Endodermal cell (in vitro differentiated cells): ENCODE results near the gene SERTAD2. TPM values are rescaled to one million over a fixed set of nuclear protein-coding genes. Genes with fewer than 3 reads are reported as not detected.

Experiments
- DNase-seq: peaks from one replicate; pipeline ENCODE4 v3.0.0-alpha.2; 2017
- H3K27ac ChIP-seq: 2 replicates; pipeline ENCODE4 v1.5.1; 2013; ENCODE audit warnings: mild to moderate bottlenecking, low read depth, low read length, moderate library complexity
- H3K27me3 ChIP-seq: 2 replicates; pipeline ENCODE4 v1.6.1; 2013; ENCODE audit warnings: mild to moderate bottlenecking, low read length, moderate library complexity; ENCODE audit not compliant: insufficient read depth, control insufficient read depth, poor library complexity, severe bottlenecking
- H3K36me3 ChIP-seq: 2 replicates; pipeline ENCODE4 v1.7.0; 2013; ENCODE audit warnings: mild to moderate bottlenecking, low read length, moderate library complexity; ENCODE audit not compliant: control insufficient read depth, insufficient read depth
- H3K4me1 ChIP-seq: one replicate; pipeline ENCODE4 v1.7.0; 2013; ENCODE audit warnings: low read length; ENCODE audit not compliant: control insufficient read depth, insufficient read depth
- H3K4me3 ChIP-seq: 2 replicates; pipeline ENCODE4 v1.5.1; 2013; ENCODE audit warnings: mild to moderate bottlenecking, low read length, moderate library complexity
- H3K9ac ChIP-seq: 2 replicates; pipeline ENCODE4 v1.6.1; 2013; ENCODE audit warnings: mild to moderate bottlenecking, low read length, moderate library complexity; ENCODE audit not compliant: poor library complexity, severe bottlenecking; ENCODE audit errors: extremely low read depth
- H3K9me3 ChIP-seq: 2 replicates; pipeline ENCODE4 v1.6.1; 2013; ENCODE audit warnings: mild to moderate bottlenecking, low read length, moderate library complexity; ENCODE audit not compliant: control insufficient read depth
- H3K27ac Mint-ChIP-seq: 2 replicates; pipeline ENCODE4 v1.8.0; 2020; ENCODE audit warnings: mixed read lengths
- H3K27me3 Mint-ChIP-seq: 2 replicates; pipeline ENCODE4 v1.8.0; 2021; ENCODE audit warnings: mild to moderate bottlenecking, mixed read lengths; ENCODE audit not compliant: insufficient read depth
- H3K36me3 Mint-ChIP-seq: 2 replicates; pipeline ENCODE4 v1.8.0; 2020; ENCODE audit warnings: low read depth, mixed read lengths
- H3K4me1 Mint-ChIP-seq: 2 replicates; pipeline ENCODE4 v1.8.0; 2020; ENCODE audit warnings: mixed read lengths
- H3K4me3 Mint-ChIP-seq: 2 replicates; pipeline ENCODE4 v1.8.0; 2020; ENCODE audit warnings: mild to moderate bottlenecking, moderate library complexity, mixed read lengths
- H3K9me3 Mint-ChIP-seq: 2 replicates; pipeline ENCODE4 v1.8.0; 2020; ENCODE audit warnings: mild to moderate bottlenecking, mixed read lengths
- CTCF ChIP-seq: fragments of 200-600 bp; sonication (generic); conservative IDR thresholded peaks from 2 replicates; pipeline ENCODE4 v1.5.0; 2021; ENCODE audit warnings: antibody characterized with exemption, mild to moderate bottlenecking
- WGBS, 2 experiments: methylation state at CpG; one replicate each; pipeline versions ENCODE4 v1.1.5 to v1.1.7; 2013; ENCODE audit warnings: missing lambda C conversion rate in 2 of 2, mixed read lengths in 1 of 2; ENCODE audit not compliant: insufficient coverage in 1 of 2, insufficient read length in 1 of 2; 5-methylcytosine and 5-hydroxymethylcytosine counted together
- total RNA-seq, 2 donors: library from RNA; stranded (reverse); fragmentation: NEBNext Ultra II Directional in 1 of 2; extraction: Animal tissue kit (Norgen Biotek cat#: 25700) in 1 of 2; gene quantifications; 2 replicates in 1 of 2; 3 replicates in 1 of 2; pipeline ENCODE4 v1.2.1, GENCODE V29; 2021

The SERTAD2 gene
- total RNA-seq, 2 donors from 2014 or later, result 17.1 to 20.3 TPM

DNA sequence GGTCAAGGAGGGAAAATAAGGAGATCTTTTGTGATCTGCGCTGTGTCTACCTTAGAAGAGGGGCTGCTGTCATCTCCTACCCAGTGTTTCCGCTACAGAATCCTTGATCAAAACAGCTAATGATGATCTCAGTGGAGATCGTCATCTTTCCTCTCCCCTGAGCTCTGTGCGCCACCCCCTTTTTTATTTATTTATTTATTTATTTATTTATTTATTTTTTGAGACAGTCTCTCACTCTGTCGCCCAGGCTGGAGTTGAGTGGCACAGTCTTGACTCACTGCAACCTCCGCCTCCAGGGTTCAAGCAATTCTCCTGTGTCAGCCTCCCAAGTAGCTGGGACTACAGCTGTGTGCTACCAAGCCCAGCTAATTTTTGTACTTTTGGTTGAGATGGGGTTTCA is 55.5 kb downstream of the SERTAD2 start:
- Histone ChIP-seq H3K4me3 (no peak overlapping the region), H3K27ac (no peak overlapping the region), H3K36me3 (peaks cover under 1% of the 10 kb centered on the region), H3K9me3 (no peaks in the 10 kb centered on the region), H3K27me3 (no peaks in the 10 kb centered on the region), H3K9ac (no peak overlapping the region), H3K4me1 (no peaks in the 10 kb centered on the region)
- peaks cover 4% of the 10 kb centered on the region for H3K4me1 Mint-ChIP-seq
- 95 to 97% methylated on average over 4 to 5 of the region's 6 CpGs for WGBS, 2 experiments
- H3K36me3 Mint-ChIP-seq, result no peaks in the 10 kb centered on the region
- no peak for TF ChIP-seq CTCF
- no peaks in the 10 kb centered on the region for H3K9me3 Mint-ChIP-seq
- DNase-seq, result no peak
- peaks cover 2% of the 10 kb centered on the region for H3K27me3 Mint-ChIP-seq
- H3K27ac Mint-ChIP-seq, result no peak overlapping the region
- no peak overlapping the region for H3K4me3 Mint-ChIP-seq

- H3K9me3 ChIP-seq, result no peaks in the 10 kb centered on the region
- no peak overlapping the region for H3K27ac ChIP-seq
- WGBS, 2 experiments, result 17 to 81% methylated on average over 1 to 4 of the region's 4 CpGs
- peak; percentile 66 for TF ChIP-seq CTCF
- peaks cover 2% of the 10 kb centered on the region for H3K27me3 Mint-ChIP-seq
- no peaks in the 10 kb centered on the region for H3K27me3 ChIP-seq
- DNase-seq, result no peak
- H3K36me3 Mint-ChIP-seq, result peaks cover 5% of the 10 kb centered on the region
- H3K4me1 Mint-ChIP-seq, result no peaks in the 10 kb centered on the region
- H3K27ac Mint-ChIP-seq, result no peak overlapping the region
- no peak overlapping the region for H3K9ac ChIP-seq
- H3K4me3 Mint-ChIP-seq, result no peak overlapping the region
- H3K36me3 ChIP-seq, result peaks cover 23% of the 10 kb centered on the region
- no peaks in the 10 kb centered on the region for H3K4me1 ChIP-seq
- H3K9me3 Mint-ChIP-seq, result no peaks in the 10 kb centered on the region
- no peak overlapping the region for H3K4me3 ChIP-seq
These were observed 58.1 kb downstream of the SERTAD2 start for GRCh38 chr2:64595397-64596176.

DNA sequence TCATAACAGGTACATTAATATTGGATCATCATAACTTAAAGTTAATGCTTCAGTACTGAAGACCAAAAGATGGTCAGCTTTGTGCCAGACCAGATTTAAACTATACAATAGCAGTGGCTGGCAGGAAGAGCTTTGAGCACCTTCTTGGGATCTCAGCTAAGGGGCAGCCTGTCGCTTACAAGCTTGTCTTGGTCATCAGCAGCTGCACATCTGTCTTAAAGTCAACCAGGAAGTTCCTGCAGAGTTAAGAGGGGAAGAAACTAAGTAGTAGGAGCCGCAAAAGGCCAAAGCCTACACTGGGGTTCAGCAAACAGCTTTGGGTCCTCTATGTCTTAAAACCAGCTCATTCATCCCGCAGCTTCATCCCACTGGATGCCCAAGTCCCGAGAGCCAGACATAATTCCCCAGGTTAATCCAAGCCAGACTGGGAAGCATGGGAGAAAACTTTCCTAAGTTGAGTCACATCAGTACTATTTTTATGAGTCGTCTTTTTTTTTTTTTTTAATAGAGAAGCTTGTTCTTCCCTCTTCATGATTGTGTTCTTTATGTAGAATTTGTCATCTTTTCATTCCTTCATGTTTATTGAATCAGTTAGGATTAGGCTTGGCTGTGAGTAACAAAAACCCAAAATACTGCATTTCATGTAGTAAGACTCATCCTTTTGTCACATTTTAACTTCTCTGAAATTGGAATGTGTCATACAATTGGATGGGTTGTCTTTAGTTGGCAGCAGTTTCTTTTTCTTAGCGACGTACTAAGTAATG is 59.3 kb downstream of the SERTAD2 start:
- no peaks in the 10 kb centered on the region for H3K9me3 Mint-ChIP-seq
- 92 to 93% methylated on average over 4 to 7 of the region's 7 CpGs for WGBS, 2 experiments
- H3K4me3 Mint-ChIP-seq, result no peak overlapping the region

More for the DNA sequence above, 59.3 kb downstream of the SERTAD2 start:
- Mint-ChIP-seq H3K27ac (no peak overlapping the region), H3K36me3 (peaks cover 5% of the 10 kb centered on the region), H3K27me3 (no peaks in the 10 kb centered on the region), H3K4me1 (no peaks in the 10 kb centered on the region)
- Histone ChIP-seq H3K36me3 (peaks cover 31% of the 10 kb centered on the region), H3K4me3 (no peak overlapping the region), H3K9ac (no peak overlapping the region), H3K9me3 (no peaks in the 10 kb centered on the region), H3K4me1 (no peaks in the 10 kb centered on the region), H3K27me3 (no peaks in the 10 kb centered on the region), H3K27ac (no peak overlapping the region)
- no peak for TF ChIP-seq CTCF
- no peak for DNase-seq
